SH-SY5Y (cell line): ENCODE data around the gene KCNK15.

Source experiments
- GATA2 ChIP-seq: IDR thresholded peaks from 2 replicates; pipeline ENCODE4 v1.6.1; 2011; ENCODE audit warnings: mild to moderate bottlenecking, low read depth, low read length
- GATA3 ChIP-seq: IDR thresholded peaks from 2 replicates; pipeline ENCODE4 v1.6.1; 2011; ENCODE audit warnings: low read depth, mild to moderate bottlenecking, low read length, moderate library complexity

KCNK15 gene

GRCh38 chr20:44723798-44724362 is 21.8 kb upstream of the KCNK15 start:
- TF ChIP-seq GATA2 (no peak), GATA3 (no peak)

GRCh38 chr20:44724423-44725091 is 21.1 kb upstream of the KCNK15 start:
- no peak for TF ChIP-seq GATA2
- TF ChIP-seq GATA3, result no peak

- no peak for TF ChIP-seq GATA2
- TF ChIP-seq GATA3, result no peak
Observed at GRCh38 chr20:44725837-44726236, 19.8 kb upstream of the KCNK15 start.

GRCh38 chr20:44727039-44727438 is 18.6 kb upstream of the KCNK15 start:
- no peak for TF ChIP-seq GATA3

- TF ChIP-seq GATA3, result no peak
- TF ChIP-seq GATA2, result no peak
Observed at GRCh38 chr20:44727651-44728050, 18.0 kb upstream of the KCNK15 start.

- peak; percentile 33; the same call in 1 of the 2 replicates for TF ChIP-seq GATA2
- no peak for TF ChIP-seq GATA3
Observed at GRCh38 chr20:44728801-44729443, 16.7 kb upstream of the KCNK15 start.

- TF ChIP-seq GATA3, result no peak
- no peak for TF ChIP-seq GATA2
Observed at GRCh38 chr20:44730441-44730840, 15.2 kb upstream of the KCNK15 start.

GRCh38 chr20:44731657-44732056 is 14.0 kb upstream of the KCNK15 start:
- no peak for TF ChIP-seq GATA2

GRCh38 chr20:44732327-44732726 is 13.3 kb upstream of the KCNK15 start:
- no peak for TF ChIP-seq GATA3
- TF ChIP-seq GATA2, result no peak

- TF ChIP-seq GATA3 (no peak), GATA2 (no peak)
Observed at GRCh38 chr20:44733341-44734069, 12.2 kb upstream of the KCNK15 start.

- TF ChIP-seq GATA2 (no peak), GATA3 (no peak)
Observed at GRCh38 chr20:44734938-44735337, 10.7 kb upstream of the KCNK15 start.

GRCh38 chr20:44735816-44736169 is 9.9 kb upstream of the KCNK15 start:
- TF ChIP-seq GATA2 (no peak), GATA3 (no peak)

- TF ChIP-seq GATA2, result no peak
- no peak for TF ChIP-seq GATA3
Observed at GRCh38 chr20:44736170-44737021, 9.3 kb upstream of the KCNK15 start.

GRCh38 chr20:44737116-44737515 is 8.5 kb upstream of the KCNK15 start:
- TF ChIP-seq GATA3 (no peak), GATA2 (no peak)

- TF ChIP-seq GATA3, result no peak
- TF ChIP-seq GATA2, result no peak
Observed at GRCh38 chr20:44738813-44739477, 6.7 kb upstream of the KCNK15 start.
